Activated CD4-positive, alpha-beta memory T cell treated with anti-CD3 and anti-CD28 coated beads for 36 hours (primary cell): ENCODE measurements around the gene LRRC4. TPM values are rescaled to one million over a fixed set of nuclear protein-coding genes. Genes with fewer than 3 reads are reported as not detected.

Experiments
- CTCF ChIA-PET: fragments of 350-600 bp; sonication (Branson Sonifier 250); formaldehyde crosslinking; loops from one replicate; lab custom pipeline; 2021; ENCODE audit warnings: antibody characterized with exemption, inconsistent platforms; lab: Charles Lee
- POLR2A ChIA-PET: fragments of 350-600 bp; sonication (Branson Sonifier 250); formaldehyde crosslinking; loops from one replicate; lab custom pipeline; 2021; ENCODE audit warnings: antibody characterized with exemption; lab: Charles Lee
- DNase-seq: peaks from one replicate; pipeline ENCODE4 v3.0.0-alpha.2; 2020
- H3K27ac Mint-ChIP-seq: one replicate; pipeline ENCODE4 v1.8.0; 2021; ENCODE audit warnings: mixed read lengths
- H3K27me3 Mint-ChIP-seq: one replicate; pipeline ENCODE4 v1.8.0; 2021; ENCODE audit warnings: mixed read lengths
- H3K36me3 Mint-ChIP-seq: one replicate; pipeline ENCODE4 v1.8.0; 2021; ENCODE audit warnings: mixed read lengths
- H3K4me1 Mint-ChIP-seq: one replicate; pipeline ENCODE4 v1.8.0; 2021; ENCODE audit warnings: low read depth, mixed read lengths
- H3K4me3 Mint-ChIP-seq: one replicate; pipeline ENCODE4 v1.8.0; 2021; ENCODE audit warnings: mild to moderate bottlenecking, mixed read lengths
- H3K9me3 Mint-ChIP-seq: one replicate; pipeline ENCODE4 v1.8.0; 2021; ENCODE audit warnings: mixed read lengths
- intact Hi-C: fragments of 100-400 bp; cut with micrococcal nuclease; formaldehyde crosslinking; loops from one replicate; pipeline ENCODE4 v1.15.1; 2023
- total RNA-seq, 2 experiments: library from RNA; stranded (reverse); gene quantifications; one replicate each; pipeline ENCODE4 v1.2.3, GENCODE V29; 2021

Gene LRRC4
- total RNA-seq, 2 experiments from 2014 or later = 0.68 to 0.74 TPM

- H3K4me3 Mint-ChIP-seq = no peak overlapping the region
- CTCF ChIA-PET = no interaction called here
- POLR2A ChIA-PET = no interaction called here
- intact Hi-C loops = no loop called here
- peaks cover 50% of the 10 kb centered on the region for H3K36me3 Mint-ChIP-seq
- DNase-seq = no peak
- H3K27ac Mint-ChIP-seq = no peak overlapping the region
- H3K9me3 Mint-ChIP-seq = no peaks in the 10 kb centered on the region
- no peaks in the 10 kb centered on the region for H3K27me3 Mint-ChIP-seq
- peaks cover 10% of the 10 kb centered on the region for H3K4me1 Mint-ChIP-seq
Measured at GRCh38 chr7:127997226-127997922, 33.9 kb downstream of the LRRC4 start.

GRCh38 chr7:127996253-127997071, 34.8 kb downstream of the LRRC4 start:
- Mint-ChIP-seq H3K27ac (no peak overlapping the region), H3K4me3 (no peak overlapping the region), H3K27me3 (no peaks in the 10 kb centered on the region), H3K4me1 (peaks cover 6% of the 10 kb centered on the region), H3K36me3 (peaks cover 57% of the 10 kb centered on the region), H3K9me3 (no peaks in the 10 kb centered on the region)
- intact Hi-C loops = no loop called here
- POLR2A ChIA-PET = no interaction called here
- CTCF ChIA-PET = no interaction called here
- DNase-seq = no peak

- no peak for DNase-seq
- intact Hi-C loops = no loop called here
- Mint-ChIP-seq H3K27ac (no peak overlapping the region), H3K27me3 (no peaks in the 10 kb centered on the region), H3K36me3 (peaks cover 57% of the 10 kb centered on the region), H3K9me3 (no peaks in the 10 kb centered on the region), H3K4me3 (no peak overlapping the region), H3K4me1 (peaks cover under 1% of the 10 kb centered on the region)
- ChIA-PET CTCF (no interaction called here), POLR2A (interaction anchor here (0.6 kb wide), 1 partner anchor 75 kb away, joined by 3 read pairs; no protein-coding TSS in a partner anchor)
Measured at GRCh38 chr7:127995881-127996215, 35.4 kb downstream of the LRRC4 start.

- ChIA-PET CTCF (no interaction called here), POLR2A (interaction anchor here (0.6 kb wide), 1 partner anchor 74 kb away, joined by 3 read pairs; no protein-coding TSS in a partner anchor)
- DNase-seq = no peak
- Mint-ChIP-seq H3K9me3 (no peaks in the 10 kb centered on the region), H3K27ac (no peak overlapping the region), H3K4me1 (no peaks in the 10 kb centered on the region), H3K27me3 (no peaks in the 10 kb centered on the region), H3K4me3 (no peak overlapping the region), H3K36me3 (peaks cover 55% of the 10 kb centered on the region)
- intact Hi-C loops = no loop called here
Measured at GRCh38 chr7:127995156-127995880, 35.9 kb downstream of the LRRC4 start.

GRCh38 chr7:127993987-127994386, 37.2 kb downstream of the LRRC4 start:
- no peaks in the 10 kb centered on the region for H3K9me3 Mint-ChIP-seq
- no peak for DNase-seq
- intact Hi-C loops = no loop called here
- no peaks in the 10 kb centered on the region for H3K4me1 Mint-ChIP-seq
- ChIA-PET CTCF (no interaction called here), POLR2A (no interaction called here)
- peaks cover 52% of the 10 kb centered on the region for H3K36me3 Mint-ChIP-seq
- no peaks in the 10 kb centered on the region for H3K27me3 Mint-ChIP-seq
- no peak overlapping the region for H3K4me3 Mint-ChIP-seq
- no peak overlapping the region for H3K27ac Mint-ChIP-seq

GRCh38 chr7:127993317-127993716, 37.9 kb downstream of the LRRC4 start:
- intact Hi-C loops = no loop called here
- Mint-ChIP-seq H3K27ac (no peak overlapping the region), H3K9me3 (no peaks in the 10 kb centered on the region), H3K36me3 (peaks cover 49% of the 10 kb centered on the region), H3K4me1 (no peaks in the 10 kb centered on the region), H3K27me3 (no peaks in the 10 kb centered on the region), H3K4me3 (no peak overlapping the region)
- no peak for DNase-seq
- ChIA-PET POLR2A (no interaction called here), CTCF (no interaction called here)

GRCh38 chr7:127988751-127989150, 42.5 kb downstream of the LRRC4 start:
- H3K27me3 Mint-ChIP-seq = no peaks in the 10 kb centered on the region
- no peak for DNase-seq
- no peak overlapping the region for H3K4me3 Mint-ChIP-seq
- H3K4me1 Mint-ChIP-seq = peaks cover 3% of the 10 kb centered on the region
- H3K9me3 Mint-ChIP-seq = no peaks in the 10 kb centered on the region
- H3K36me3 Mint-ChIP-seq = peaks cover 31% of the 10 kb centered on the region
- CTCF ChIA-PET = no interaction called here
- H3K27ac Mint-ChIP-seq = no peak overlapping the region
- POLR2A ChIA-PET = no interaction called here
- intact Hi-C loops = no loop called here

GRCh38 chr7:127986581-127987521, 44.4 kb downstream of the LRRC4 start:
- CTCF ChIA-PET = no interaction called here
- H3K4me3 Mint-ChIP-seq = no peak overlapping the region
- no peaks in the 10 kb centered on the region for H3K27me3 Mint-ChIP-seq
- H3K4me1 Mint-ChIP-seq = peaks cover 10% of the 10 kb centered on the region
- no peak overlapping the region for H3K27ac Mint-ChIP-seq
- no peaks in the 10 kb centered on the region for H3K9me3 Mint-ChIP-seq
- no peak for DNase-seq
- peaks cover 13% of the 10 kb centered on the region for H3K36me3 Mint-ChIP-seq
- POLR2A ChIA-PET = no interaction called here
- intact Hi-C loops = no loop called here

- CTCF ChIA-PET = interaction anchor here (0.9 kb wide), 1 partner anchor 276 kb away, joined by 4 read pairs; no protein-coding TSS in a partner anchor
- peaks cover 7% of the 10 kb centered on the region for H3K9me3 Mint-ChIP-seq
- POLR2A ChIA-PET = no interaction called here
- peak; percentile 13 for DNase-seq
- peaks cover 19% of the 10 kb centered on the region for H3K36me3 Mint-ChIP-seq
- intact Hi-C loops = no loop called here
- no peaks in the 10 kb centered on the region for H3K27me3 Mint-ChIP-seq
- peak overlapping the region; percentile 1 for H3K27ac Mint-ChIP-seq
- no peak overlapping the region for H3K4me3 Mint-ChIP-seq
- peaks cover 13% of the 10 kb centered on the region for H3K4me1 Mint-ChIP-seq
Measured at GRCh38 chr7:127983804-127984332, 47.4 kb downstream of the LRRC4 start.

- CTCF ChIA-PET = no interaction called here
- Mint-ChIP-seq H3K27ac (no peak overlapping the region), H3K36me3 (peaks cover 33% of the 10 kb centered on the region), H3K27me3 (no peaks in the 10 kb centered on the region), H3K4me3 (no peak overlapping the region), H3K4me1 (peaks cover 13% of the 10 kb centered on the region), H3K9me3 (peaks cover 22% of the 10 kb centered on the region)
- no peak for DNase-seq
- intact Hi-C loops = no loop called here
- POLR2A ChIA-PET = no interaction called here
Measured at GRCh38 chr7:127981965-127982364, 49.3 kb downstream of the LRRC4 start.

GRCh38 chr7:127980901-127981300, 50.3 kb downstream of the LRRC4 start:
- ChIA-PET CTCF (interaction anchor here (1.0 kb wide), 1 partner anchor 188 kb away, joined by 4 read pairs; no protein-coding TSS in a partner anchor), POLR2A (no interaction called here)
- Mint-ChIP-seq H3K9me3 (peaks cover 28% of the 10 kb centered on the region), H3K4me3 (no peak overlapping the region), H3K27ac (no peak overlapping the region), H3K36me3 (peaks cover 42% of the 10 kb centered on the region), H3K4me1 (peaks cover 13% of the 10 kb centered on the region), H3K27me3 (no peaks in the 10 kb centered on the region)
- intact Hi-C loops = no loop called here
- no peak for DNase-seq
